Astrocyte of the spinal cord (primary cell): ENCODE results near the gene PDCD1.
"Not testable (repeated sequence)": the region's sequence is repeated elsewhere in the genome, so short reads cannot be mapped to it uniquely, and the experiment has no call there.

Source experiments
- DNase-seq: peaks from one replicate; pipeline ENCODE4 v3.0.0; 2011; ENCODE audit warnings: low read depth, low spot score
- H3K4me3 ChIP-seq: 2 replicates; pipeline ENCODE4 v1.5.1; 2011; ENCODE audit warnings: low read depth, mild to moderate bottlenecking, low read length, moderate library complexity
- CTCF ChIP-seq: IDR thresholded peaks from 2 replicates; pipeline ENCODE4 v1.5.1; 2012; ENCODE audit warnings: low read depth, mild to moderate bottlenecking, low read length, inconsistent platforms
- in situ Hi-C: cut with HindIII; loops from 2 replicates; pipeline ENCODE4 v1.10.0; 2017; ENCODE audit warnings: low sequenced_read_pairs

PDCD1 gene

DNA sequence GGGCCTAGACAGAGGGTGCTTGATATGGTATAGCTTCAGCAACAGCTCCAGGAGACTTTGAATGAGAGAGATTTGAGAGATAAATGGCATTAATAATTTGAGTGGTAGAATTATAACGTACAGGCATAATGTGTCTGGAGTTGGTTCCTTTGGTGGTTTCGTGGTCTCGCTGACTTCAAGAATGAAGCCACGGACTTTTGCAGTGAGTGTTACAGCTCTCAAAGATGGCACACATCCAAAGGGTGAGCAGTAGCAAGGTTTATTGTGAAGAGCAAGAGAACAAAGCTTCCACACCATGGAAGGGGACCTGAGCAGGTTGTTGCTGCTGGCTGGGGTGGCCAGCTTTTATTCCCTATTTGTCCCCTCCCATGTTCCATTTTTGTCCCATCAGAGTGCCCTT is 23.1 kb downstream of the PDCD1 start:
- no peak for DNase-seq
- in situ Hi-C loops: no loop called here
- no peak for TF ChIP-seq CTCF
- no peak overlapping the region for H3K4me3 ChIP-seq

DNA sequence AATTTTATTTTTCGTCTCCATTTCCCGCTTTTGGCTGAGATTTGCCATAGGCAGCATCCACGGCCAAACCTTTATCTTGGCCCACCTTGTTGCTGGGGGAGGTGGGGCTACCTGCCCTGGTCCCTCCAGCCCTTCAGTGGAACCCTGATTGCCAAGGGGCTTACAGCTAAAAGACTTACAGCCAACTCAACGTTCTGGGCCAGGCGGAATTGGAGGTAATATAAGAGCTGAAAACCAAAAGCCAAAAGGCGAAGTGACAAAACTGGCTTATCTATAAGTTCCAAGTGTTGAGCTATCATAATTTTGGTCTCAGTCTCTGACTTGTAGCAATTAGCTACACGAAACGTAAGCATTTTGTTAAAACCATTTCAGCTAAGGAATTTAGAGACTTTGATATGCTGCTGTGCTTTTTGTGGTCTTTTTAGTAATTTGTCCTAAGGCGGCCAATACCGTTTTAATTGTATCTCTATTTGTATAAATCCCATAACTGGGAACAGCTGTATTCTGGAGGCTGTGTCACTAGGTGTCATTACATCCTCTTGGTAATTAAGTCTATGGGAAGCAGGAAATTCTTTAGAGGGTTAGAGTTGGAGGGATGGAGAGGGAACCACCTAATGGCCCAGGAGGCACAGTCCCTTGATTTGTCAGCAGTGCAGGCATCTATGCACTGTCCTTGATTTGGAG is 24.0 kb downstream of the PDCD1 start:
- TF ChIP-seq CTCF: no peak
- in situ Hi-C loops: no loop called here
- H3K4me3 ChIP-seq: no peak overlapping the region
- no peak for DNase-seq

GRCh38 chr2:241833756-241834526 is 24.8 kb downstream of the PDCD1 start:
- in situ Hi-C loops, DNase-seq, H3K4me3 ChIP-seq: not testable (repeated sequence)

GRCh38 chr2:241833101-241833663 is 25.5 kb downstream of the PDCD1 start:
- TF ChIP-seq CTCF: no peak
- in situ Hi-C loops: no loop called here
- no peak for DNase-seq
- H3K4me3 ChIP-seq: no peak overlapping the region

DNA sequence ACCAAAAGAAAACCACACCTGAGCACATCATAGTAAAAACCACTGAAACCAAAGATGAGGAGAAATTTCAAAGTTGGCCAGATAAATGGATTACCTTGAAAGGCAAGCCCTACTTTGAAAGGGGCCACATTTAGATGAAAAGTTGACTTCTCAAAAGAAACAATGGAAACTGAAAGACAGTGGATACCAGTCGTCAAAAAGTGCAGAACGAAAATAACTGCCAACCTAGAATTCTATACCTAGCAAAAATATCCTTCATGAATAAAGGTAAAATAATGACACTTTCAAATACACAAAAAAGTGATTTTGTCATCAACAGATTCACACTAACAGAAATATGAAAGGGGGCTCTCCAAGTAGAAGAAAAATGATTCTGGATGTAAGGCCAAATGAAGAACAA is 31.3 kb downstream of the PDCD1 start:
- TF ChIP-seq CTCF: no peak

DNA sequence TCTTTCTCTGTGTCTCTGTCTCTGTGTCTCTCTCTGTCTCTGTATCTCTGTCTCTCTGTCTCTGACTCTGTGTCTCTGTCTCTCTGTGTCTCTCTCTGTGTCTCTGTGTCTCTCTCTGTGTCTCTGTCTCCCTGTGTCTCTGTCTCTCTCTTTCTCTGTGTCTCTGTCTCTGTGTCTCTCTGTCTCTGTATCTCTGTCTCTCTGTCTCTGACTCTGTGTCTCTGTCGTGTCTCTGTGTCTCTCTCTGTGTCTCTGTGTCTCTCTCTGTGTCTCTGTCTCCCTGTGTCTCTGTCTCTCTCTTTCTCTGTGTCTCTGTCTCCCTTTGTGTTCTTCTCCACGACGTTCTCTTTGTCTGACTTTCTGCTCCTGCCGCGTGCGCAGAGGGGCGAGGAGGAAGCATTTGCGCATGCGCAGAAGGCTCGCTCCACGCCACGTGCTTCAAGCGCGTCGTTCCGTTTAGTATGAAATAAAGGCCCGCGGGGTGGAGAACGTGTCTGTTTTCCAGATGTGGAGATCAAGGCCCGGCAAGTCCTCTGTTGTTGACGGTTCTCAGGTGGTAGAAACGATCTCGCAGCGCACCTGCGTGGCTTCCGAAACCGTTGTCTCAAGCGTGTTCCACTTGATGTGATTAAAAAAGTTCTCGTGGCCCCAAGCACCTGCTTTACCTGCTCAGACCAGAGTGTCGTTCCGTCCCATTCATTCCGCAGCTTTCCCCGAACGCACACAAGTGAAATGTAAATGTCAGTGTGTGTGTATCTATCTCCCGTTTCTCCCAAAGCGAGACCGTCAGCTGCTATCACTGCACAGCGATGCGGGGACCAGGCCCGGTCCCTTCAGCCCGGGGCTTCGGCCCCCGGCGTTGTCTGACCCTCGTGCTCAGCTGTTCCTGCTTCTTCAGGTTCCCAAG is 34.9 kb downstream of the PDCD1 start:
- DNase-seq, H3K4me3 ChIP-seq, in situ Hi-C loops: not testable (repeated sequence)

More for the DNA sequence above, 31.3 kb downstream of the PDCD1 start:
- no peak overlapping the region for H3K4me3 ChIP-seq
- DNase-seq: no peak
- in situ Hi-C loops: no loop called here

DNA sequence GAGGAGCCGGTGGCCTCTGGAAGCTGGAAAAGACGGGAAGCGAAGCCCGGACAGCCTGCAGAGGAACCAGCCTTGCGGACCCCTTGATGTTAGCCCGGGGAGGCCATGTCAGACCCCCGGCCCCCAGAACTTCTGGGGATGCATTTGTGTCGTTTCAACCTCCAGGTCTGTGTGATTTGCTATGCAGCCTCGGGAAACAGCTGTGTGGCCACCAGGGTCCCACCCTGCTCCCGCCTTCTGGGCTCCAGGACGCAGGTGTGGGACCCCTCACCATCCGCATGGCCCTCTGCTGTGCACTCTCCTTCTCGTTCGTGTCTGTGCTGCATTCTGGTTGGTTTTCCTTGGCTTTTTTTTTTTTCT is 36.5 kb downstream of the PDCD1 start:
- no peak overlapping the region for H3K4me3 ChIP-seq
- DNase-seq: no peak
- TF ChIP-seq CTCF: no peak
- in situ Hi-C loops: no loop called here
